ENCODE results near the gene PHF24.

PHF24 gene

GRCh38 chr9:34984049-34984448 is 26.0 kb downstream of the PHF24 start:
- DNase-seq, result peak; percentile 77

- DNase-seq, result peak; percentile 82
These were observed 27.3 kb downstream of the PHF24 start for GRCh38 chr9:34985311-34985899.

- peak; percentile 58 for DNase-seq
These were observed 28.5 kb downstream of the PHF24 start for GRCh38 chr9:34986540-34987047.

- DNase-seq, result peak; percentile 54
These were observed 29.2 kb downstream of the PHF24 start for GRCh38 chr9:34987160-34987901.

- peak; percentile 64 for DNase-seq
These were observed 30.3 kb downstream of the PHF24 start for GRCh38 chr9:34988218-34989002.

- DNase-seq, result peak; percentile 100
These were observed 31.2 kb downstream of the PHF24 start, which contains the start of gene DNAJB5 for GRCh38 chr9:34989003-34989945. DNAJB5 (plus strand) TSS chr9:34989745; CDS start chr9:34990631, 886 bp downstream.

GRCh38 chr9:34989946-34990635 is 32.0 kb downstream of the PHF24 start:
- peak; percentile 95 for DNase-seq

GRCh38 chr9:34990908-34991606 is 33.0 kb downstream of the PHF24 start:
- peak; percentile 56 for DNase-seq

GRCh38 chr9:34991607-34992375 is 33.7 kb downstream of the PHF24 start:
- peak; percentile 91 for DNase-seq

GRCh38 chr9:34992376-34992951 is 34.4 kb downstream of the PHF24 start:
- peak; percentile 98 for DNase-seq

- DNase-seq, result peak; percentile 72
These were observed 35.6 kb downstream of the PHF24 start for GRCh38 chr9:34993502-34994259.

- peak; percentile 78 for DNase-seq
These were observed 36.3 kb downstream of the PHF24 start for GRCh38 chr9:34994260-34994899.

- DNase-seq, result no peak
These were observed 37.0 kb downstream of the PHF24 start for GRCh38 chr9:34994900-34995669.

GRCh38 chr9:34995670-34996060 is 37.6 kb downstream of the PHF24 start:
- DNase-seq, result no peak

- DNase-seq, result no peak
These were observed 38.3 kb downstream of the PHF24 start for GRCh38 chr9:34996181-34996904.

- DNase-seq, result no peak
These were observed 38.8 kb downstream of the PHF24 start for GRCh38 chr9:34996905-34997279.

- DNase-seq, result no peak
These were observed 39.3 kb downstream of the PHF24 start for GRCh38 chr9:34997379-34997781.

All from islet precursor cell (in vitro differentiated cells).